SK-N-MC (cell line): Measurements from ENCODE around the gene TTLL6.

Source experiments
- DNase-seq: peaks from one replicate; pipeline ENCODE4 v3.0.0-alpha.2; 2011; ENCODE audit warnings: low read depth, low spot score
- H3K27ac ChIP-seq: fragments of 200-600 bp; sonication (generic); 2 replicates; pipeline ENCODE4 v1.5.1; 2016; ENCODE audit warnings: mixed run types
- H3K36me3 ChIP-seq: fragments of 200-600 bp; sonication (generic); 2 replicates; pipeline ENCODE4 v1.6.1; 2017; ENCODE audit warnings: antibody characterized with exemption, low read length, mixed read lengths; ENCODE audit not compliant: insufficient read depth
- H3K4me3 ChIP-seq: fragments of 200-600 bp; sonication (generic); 2 replicates; pipeline ENCODE4 v1.5.1; 2016
- H3K9ac ChIP-seq: fragments of 200-600 bp; sonication (generic); 2 replicates; pipeline ENCODE4 v1.8.0; 2017; ENCODE audit warnings: mixed run types, mixed read lengths; ENCODE audit not compliant: insufficient read length
- H3K9me3 ChIP-seq: fragments of 200-600 bp; sonication (generic); 2 replicates; pipeline ENCODE4 v1.6.1; 2017; ENCODE audit warnings: low read depth, mild to moderate bottlenecking, antibody characterized with exemption, low read length, moderate library complexity, mixed read lengths
- EZH2 ChIP-seq: fragments of 200-600 bp; sonication (generic); IDR thresholded peaks from one replicate; pipeline ENCODE4 v1.6.1; 2017; ENCODE audit warnings: antibody characterized with exemption
- FOXP2 ChIP-seq: optimal IDR thresholded peaks from 2 replicates; pipeline ENCODE3; 2011; ENCODE audit warnings: mild to moderate bottlenecking, moderate library complexity; ENCODE audit not compliant: insufficient read depth; ENCODE audit errors: extremely low read length, control extremely low read depth
- POLR2AphosphoS5 ChIP-seq: IDR thresholded peaks from 2 replicates; pipeline ENCODE4 v1.6.1; 2012; ENCODE audit warnings: mild to moderate bottlenecking, low read depth, low read length, borderline replicate concordance

Gene TTLL6

DNA sequence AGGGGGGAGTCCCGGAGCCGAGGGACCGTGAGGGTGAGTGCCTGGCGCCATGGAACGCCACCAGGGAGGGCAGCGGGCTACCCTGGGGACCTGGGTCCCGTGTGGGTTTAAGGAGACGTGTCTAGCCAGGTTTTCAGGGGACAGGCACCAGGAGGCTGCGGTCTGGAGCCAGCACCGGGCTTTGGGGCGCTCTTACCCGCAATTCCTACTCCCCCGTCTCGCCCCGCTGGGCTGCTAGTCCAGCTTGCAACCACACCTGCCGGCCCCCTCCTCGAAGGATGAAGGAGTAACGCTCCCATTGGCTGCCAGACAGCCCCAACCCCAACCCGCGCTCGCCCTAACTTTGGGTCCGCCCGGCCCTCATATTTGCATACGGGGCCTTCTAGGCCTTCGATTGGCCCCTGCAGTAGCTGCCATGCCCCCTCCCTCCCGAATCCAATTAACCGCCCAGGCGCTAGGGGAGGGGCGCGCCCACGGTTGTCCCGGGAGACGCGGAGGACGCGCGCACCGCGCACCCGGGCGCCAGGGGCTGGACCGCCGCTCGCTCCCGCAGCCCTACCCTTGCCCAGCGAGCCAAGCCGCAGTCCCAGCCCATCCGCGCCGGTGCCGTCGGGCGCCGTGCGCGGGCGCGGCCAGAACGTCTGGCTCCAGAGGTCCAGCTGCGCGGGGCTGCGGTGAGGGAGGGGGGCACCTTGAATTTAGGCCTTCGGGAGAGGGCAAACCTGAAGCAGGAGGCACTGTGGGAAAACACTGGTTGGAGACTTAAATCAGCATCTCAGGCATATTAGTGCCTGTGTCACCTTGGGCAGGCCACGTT lies at the start of gene TTLL6:
TTLL6 (minus strand) TSS at position 456 of the 817 bp plus-strand sequence; CDS start at position 299, 157 bp downstream.
- Histone ChIP-seq H3K9me3 (no peaks in the 10 kb centered on the region), H3K4me3 (peak within 1 kb of the TSS; percentile 79), H3K27ac (no peak within 1 kb of the TSS), H3K9ac (no peak within 1 kb of the TSS), H3K36me3 (no peaks in the 10 kb centered on the region)
- no peak for DNase-seq
- no peak for TF ChIP-seq FOXP2
- TF ChIP-seq POLR2AphosphoS5 = no peak
- TF ChIP-seq EZH2 = no peak

DNA sequence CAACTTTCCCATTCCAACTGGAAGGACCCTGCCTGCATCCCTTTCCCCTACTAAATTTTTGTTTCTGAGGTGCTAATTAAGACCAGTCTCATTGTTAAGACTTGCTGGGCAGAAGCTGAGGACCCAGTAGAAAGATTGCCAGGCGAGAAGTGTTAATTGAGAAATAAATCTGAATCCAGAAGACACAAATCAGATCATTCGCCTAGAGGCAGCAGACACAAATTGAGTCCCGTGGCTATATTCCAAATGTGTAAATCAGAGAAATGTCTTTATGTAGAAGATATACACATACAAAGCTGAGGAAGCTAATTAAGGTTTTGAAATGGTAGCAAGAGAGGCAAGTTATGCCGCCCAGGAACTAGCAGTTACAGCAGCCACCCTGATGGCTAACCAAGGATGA lies 43.4 kb upstream of the TTLL6 start:
- TF ChIP-seq EZH2 = no peak
- TF ChIP-seq POLR2AphosphoS5 = no peak
- TF ChIP-seq FOXP2 = no peak
- Histone ChIP-seq H3K36me3 (peaks cover 49% of the 10 kb centered on the region), H3K4me3 (no peak overlapping the region), H3K9me3 (no peaks in the 10 kb centered on the region), H3K27ac (peak overlapping the region; percentile 43; the same call in 1 of the 2 replicates), H3K9ac (no peak overlapping the region)
- DNase-seq = no peak

DNA sequence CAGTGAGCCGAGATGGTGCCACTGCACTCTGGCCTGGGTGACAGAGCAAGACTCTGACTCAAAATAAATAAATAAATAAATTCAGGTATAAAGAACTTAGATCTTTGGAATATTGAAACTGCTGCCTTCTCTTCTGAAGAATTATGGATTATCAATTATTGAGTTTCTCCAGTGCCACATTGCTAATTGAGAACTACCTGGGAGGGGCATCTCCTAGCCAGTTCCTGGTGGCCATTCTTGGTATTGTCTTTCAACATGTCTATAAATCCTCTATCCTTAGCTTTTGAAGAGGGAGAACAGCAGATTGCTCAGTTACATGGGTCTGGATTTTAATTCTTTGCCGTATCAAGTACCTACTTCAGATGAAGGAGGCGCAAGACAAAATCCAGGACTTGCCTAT lies 43.0 kb upstream of the TTLL6 start:
- H3K27ac ChIP-seq = peak overlapping the region; percentile 43; the same call in 1 of the 2 replicates
- TF ChIP-seq POLR2AphosphoS5 = no peak
- no peak for TF ChIP-seq FOXP2
- no peak for TF ChIP-seq EZH2
- H3K9me3 ChIP-seq = no peaks in the 10 kb centered on the region
- no peak overlapping the region for H3K9ac ChIP-seq
- DNase-seq = no peak
- H3K36me3 ChIP-seq = peaks cover 53% of the 10 kb centered on the region
- no peak overlapping the region for H3K4me3 ChIP-seq

DNA sequence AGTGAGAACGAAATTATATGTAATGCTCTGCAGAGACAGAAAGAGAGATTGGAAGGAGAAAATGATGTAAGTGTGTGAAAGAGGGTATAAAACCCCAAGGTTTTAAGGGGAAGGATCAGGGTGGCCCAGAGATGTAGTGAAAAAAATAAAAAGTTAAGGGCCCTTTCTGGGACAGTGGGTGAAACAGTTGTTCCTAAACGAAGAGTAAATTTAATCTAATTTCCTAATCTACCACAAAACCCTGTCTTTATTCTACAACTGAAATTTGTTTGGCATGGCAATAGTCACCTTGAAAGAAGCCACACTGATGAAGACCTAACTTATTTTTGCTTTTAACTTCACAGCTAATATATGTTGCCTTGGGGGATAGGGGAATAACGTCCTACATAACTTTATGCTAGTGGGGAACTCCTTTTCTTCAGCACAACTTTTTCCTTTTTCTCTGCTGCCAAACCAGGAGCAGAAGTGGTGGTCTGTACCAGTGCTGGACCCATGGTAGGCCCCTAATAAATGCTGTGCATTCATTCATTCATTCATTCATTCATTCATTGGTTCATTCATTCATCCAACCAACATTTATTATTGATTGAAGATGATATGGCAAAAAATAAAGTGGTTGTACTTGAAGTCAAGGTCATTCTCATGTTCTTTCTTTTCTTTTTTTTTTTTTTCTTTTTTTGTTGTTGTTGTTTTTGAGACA lies 39.2 kb upstream of the TTLL6 start:
- H3K9ac ChIP-seq = no peak overlapping the region

DNA sequence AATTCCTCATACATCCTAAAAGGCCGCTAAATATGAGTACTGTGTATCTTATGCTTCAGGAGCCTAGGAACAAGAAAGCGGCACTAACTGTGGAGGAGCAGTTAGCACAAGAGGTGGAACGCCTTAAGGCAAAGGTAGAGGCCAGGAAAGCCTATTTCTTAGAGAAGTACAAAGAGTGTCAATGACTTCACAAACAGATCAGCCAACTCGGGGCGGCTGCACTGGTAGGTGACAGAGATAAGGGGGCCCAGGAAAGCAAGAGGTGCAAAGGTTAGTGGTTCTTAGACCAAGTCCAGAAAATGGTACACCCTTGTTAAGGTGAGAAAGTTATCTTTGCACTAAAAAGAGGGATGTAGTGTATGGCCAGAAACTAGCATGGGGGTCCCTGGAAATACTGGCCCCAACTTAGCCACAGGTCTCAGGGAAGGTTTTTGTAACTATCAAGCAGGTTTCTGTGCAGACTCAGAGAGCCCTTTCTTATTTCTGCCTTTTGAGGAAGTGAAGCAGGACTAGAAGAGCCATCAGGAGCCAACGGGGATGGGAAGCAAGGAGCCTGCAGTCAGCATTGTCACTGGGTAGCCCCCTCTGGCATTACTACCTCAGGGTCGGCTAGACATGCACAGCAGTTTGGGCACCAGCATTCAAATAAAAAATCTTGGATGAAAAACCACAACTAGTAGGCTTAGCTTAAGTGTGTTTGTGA lies 37.9 kb upstream of the TTLL6 start:
- peaks cover 54% of the 10 kb centered on the region for H3K36me3 ChIP-seq
- H3K9ac ChIP-seq = no peak overlapping the region
- TF ChIP-seq EZH2 = no peak
- TF ChIP-seq POLR2AphosphoS5 = no peak
- no peak for TF ChIP-seq FOXP2
- H3K27ac ChIP-seq = no peak overlapping the region
- no peak for DNase-seq
- no peaks in the 10 kb centered on the region for H3K9me3 ChIP-seq
- H3K4me3 ChIP-seq = no peak overlapping the region

More for the DNA sequence above, 39.2 kb upstream of the TTLL6 start:
- Histone ChIP-seq H3K9me3 (no peaks in the 10 kb centered on the region), H3K4me3 (no peak overlapping the region), H3K36me3 (peaks cover 56% of the 10 kb centered on the region), H3K27ac (no peak overlapping the region)
- no peak for DNase-seq
- TF ChIP-seq POLR2AphosphoS5 = no peak
- TF ChIP-seq FOXP2 = no peak
- TF ChIP-seq EZH2 = no peak

DNA sequence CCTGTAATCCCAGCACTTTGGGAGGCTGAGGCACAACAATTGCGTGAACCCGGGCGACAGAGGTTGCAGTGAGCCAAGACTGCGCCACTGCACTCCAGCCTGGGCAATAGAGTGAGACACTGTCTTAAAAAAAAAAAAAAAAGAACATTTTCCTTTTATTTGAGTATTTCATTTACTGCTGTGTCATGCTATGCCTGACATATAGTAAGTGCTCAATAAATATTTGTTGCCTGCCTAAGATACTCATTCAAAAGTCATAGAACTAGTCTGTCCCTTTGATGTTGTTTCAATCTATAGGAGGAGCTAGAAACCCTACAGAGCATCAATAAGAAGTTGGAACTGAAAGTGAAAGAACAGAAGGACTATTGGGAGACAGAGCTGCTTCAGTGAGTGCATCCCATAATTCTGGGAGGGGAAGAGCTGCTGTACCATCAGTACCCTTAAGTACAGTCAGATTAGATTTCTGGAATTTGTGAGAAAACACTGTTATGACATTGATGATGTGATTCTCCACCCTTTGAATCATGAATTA lies 33.8 kb upstream of the TTLL6 start:
- H3K9me3 ChIP-seq = no peaks in the 10 kb centered on the region
- no peak overlapping the region for H3K27ac ChIP-seq
- no peak overlapping the region for H3K9ac ChIP-seq
- peaks cover 66% of the 10 kb centered on the region for H3K36me3 ChIP-seq
- DNase-seq = no peak
- no peak overlapping the region for H3K4me3 ChIP-seq
- TF ChIP-seq POLR2AphosphoS5 (no peak), EZH2 (no peak), FOXP2 (no peak)

DNA sequence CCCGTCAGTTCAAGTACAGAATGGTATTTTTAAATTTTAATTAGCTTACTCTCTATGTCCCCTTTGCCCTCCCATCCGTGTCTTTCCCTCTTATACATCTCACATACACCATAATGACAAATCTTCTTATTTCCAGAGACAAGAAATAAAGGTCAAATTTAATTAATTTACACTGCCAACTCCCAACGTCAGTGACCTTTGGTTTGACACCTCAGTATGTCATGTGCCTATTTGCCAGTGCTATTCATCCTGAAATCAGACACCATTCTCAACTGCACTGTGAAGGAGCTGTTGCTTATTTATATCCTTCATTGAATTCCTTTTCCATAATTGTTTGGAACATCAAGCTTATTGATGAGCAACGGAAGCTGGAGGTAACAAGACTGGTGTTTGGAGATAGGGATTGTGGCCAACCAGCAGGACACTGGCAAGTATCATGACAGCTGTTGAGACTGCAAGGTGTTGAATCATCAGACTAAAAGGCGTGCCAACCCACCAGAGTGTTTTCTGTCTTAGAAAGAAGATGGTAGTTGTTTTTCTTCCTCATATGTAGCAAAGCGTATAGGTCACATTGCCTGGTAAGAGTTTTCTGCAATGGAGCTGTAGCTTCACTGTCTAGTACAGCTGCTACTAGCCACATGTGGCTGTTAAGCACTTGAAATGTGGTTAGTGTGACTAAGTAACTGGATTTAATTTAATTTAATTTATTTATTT lies 26.3 kb upstream of the TTLL6 start:
- DNase-seq = no peak
- Histone ChIP-seq H3K27ac (no peak overlapping the region), H3K36me3 (peaks cover 34% of the 10 kb centered on the region), H3K9me3 (no peaks in the 10 kb centered on the region), H3K4me3 (no peak overlapping the region), H3K9ac (no peak overlapping the region)
- TF ChIP-seq FOXP2 (no peak), POLR2AphosphoS5 (no peak), EZH2 (no peak)
